Fibroblast of skin of left quadriceps (primary cell): ENCODE data around the gene ZBTB25.

ENCODE experiments used
- DNase-seq, 2 experiments: peaks; one replicate each; pipeline ENCODE4 v3.0.0-alpha.2; 2013; ENCODE audit warnings: low read depth in 2 of 2

ZBTB25 gene

DNA sequence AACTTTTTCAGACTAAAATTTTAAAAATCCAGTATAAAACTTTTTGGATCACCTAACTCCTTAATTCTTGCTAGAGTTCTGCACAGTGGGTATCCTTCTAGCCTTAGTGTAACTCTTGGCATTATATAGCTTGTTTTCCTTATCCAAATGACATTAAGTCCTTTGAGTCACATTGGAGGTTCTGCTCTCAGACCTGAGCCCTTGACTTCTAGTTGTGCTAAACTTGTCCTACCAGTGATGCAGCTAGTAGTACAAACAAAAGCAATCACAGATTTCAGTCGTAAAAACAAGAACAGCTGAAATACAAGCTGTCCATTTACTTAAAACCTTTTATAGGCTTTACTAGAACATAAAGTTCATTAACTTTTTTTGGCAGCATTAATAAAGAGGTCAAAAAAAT is 11.4 kb upstream of the ZBTB25 start:
- DNase-seq: no peak

DNA sequence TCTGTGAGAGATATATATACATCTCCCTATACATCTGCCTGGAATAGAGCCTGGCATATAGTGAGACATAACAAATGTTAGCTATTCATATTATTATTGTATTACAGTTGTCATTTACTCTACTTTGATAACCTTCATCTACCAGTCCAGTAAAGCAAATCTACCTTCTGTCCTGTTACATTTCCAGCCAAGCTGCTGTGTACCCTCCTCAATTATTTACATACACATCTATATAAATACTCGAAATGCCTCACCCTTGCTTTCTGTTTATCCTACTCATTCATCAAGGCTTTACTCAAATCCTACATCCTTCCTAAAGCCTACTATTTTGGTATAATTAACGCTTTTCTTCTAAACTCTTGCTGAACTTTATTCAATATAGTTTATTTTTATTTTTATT is 9.6 kb upstream of the ZBTB25 start:
- no peak for DNase-seq

DNA sequence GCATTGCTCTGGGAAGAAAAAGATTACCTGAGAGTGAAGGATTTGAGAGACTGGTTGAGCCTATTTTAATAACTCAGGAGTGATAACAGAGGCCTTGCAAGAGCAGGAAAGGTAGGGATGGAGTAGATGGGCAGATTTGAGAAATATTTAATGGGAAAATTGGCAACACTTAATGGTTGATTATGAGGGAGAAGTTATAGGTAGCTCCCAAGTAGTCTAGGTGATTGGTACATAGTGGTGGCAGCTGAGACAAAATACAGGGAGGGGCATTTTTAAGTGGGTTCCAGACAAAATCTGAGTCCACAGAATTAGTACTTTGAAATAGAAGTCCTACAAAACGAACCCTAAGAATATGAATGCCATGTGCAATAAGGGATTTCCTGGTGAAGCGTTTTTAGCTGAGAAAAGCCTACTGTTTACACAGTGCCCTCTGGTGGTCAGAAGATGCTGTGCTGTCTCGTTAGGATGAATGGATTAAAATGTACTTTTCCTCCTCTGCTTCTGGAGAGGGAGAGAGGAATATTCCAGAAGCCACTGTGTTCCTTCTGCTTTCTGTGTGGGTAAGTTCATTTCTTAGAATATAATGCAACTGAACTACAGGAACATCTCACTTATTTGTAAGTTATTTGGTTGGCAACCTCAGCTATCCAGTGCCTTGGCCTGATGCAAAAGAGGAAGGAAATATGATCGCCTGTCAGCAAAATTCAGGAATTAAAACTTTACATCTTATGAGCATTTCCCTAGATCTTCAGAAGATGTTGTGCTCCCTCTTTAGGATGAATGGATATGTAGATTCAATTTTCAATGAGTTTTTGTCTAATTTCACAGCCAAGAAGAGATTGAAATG is 7.4 kb upstream of the ZBTB25 start:
- DNase-seq: peak in 1 of 2 experiments; percentile 35

DNA sequence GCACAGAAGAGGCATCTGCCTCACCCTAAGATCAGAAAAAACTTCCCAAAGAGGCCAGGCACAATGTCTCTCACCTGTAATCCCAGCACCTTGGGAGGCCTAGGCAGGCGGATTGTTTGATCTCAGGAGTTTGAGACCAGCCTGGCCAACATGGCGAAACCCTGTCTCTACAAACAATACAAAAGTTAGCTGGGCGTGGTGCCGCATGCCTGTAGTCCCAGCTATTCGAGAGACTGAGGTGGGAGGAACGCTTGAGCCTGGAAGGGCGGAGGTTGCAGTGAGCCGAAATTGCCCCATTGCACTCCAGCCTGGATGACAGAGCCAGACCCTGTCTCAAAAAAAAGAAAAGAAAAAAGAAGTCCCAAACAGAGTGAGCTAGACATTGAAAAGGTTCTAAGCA is 5.4 kb upstream of the ZBTB25 start:
- no peak for DNase-seq

DNA sequence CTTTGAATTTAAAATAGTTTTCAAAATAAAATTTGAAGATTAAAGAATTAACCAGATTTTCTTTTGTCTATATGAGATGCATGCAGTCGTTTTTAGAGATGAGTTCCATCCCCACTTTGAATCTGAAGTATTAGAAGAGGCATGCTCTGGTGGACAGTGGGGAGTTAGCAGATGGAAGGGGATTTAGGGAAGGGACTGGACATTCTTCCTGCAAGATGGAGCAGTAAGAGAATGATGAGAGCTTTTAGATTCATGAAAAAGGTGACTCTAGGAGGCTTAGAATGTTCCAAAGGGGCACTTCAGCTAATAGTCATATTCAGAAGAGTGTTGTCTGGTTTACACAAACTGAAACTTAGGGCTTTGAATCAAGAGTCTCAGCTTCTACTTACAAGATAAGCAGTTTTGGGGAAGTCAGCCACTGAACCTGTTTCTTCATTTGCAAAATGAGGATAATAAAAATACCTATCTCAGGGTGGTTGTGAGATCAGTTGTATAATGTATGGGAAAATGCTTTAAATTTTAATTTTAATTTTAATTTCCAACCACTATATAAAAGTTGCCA is 4.7 kb upstream of the ZBTB25 start:
- DNase-seq: no peak

DNA sequence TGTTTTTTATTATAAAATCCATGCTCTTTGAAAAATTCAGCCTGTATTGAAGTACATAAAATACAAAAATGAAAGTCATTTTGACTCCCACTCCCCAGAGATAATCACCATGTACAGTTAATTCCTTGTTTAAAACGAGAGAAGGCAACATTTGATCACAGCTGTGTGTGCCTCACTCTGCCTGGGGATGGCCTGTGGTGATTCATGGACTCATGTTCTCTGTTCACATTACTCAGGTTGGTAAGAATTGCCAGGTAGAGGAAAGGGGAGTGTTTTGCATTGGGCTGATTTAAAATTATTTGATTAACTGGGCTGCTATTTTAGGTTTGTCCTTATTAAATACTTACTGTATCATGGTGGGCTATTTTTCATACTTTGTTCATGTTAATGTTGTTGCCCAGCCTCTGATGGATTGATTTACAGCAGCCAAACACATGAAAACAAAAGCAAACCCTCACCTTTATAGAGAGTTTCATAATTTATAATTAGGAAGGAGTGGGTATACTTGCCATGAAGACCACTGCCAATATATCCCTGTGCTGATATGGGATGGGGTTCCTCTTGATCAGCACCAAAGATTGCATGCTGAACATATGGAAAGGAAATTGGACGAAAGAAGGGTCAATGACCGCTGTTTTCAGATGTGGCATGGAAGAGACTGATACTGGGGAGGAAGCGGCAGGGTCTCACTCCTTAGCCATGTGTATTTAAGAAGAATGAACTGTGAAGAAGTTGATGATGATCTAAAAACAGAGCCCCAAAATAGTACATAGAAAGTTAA is 3.9 kb upstream of the ZBTB25 start:
- no peak for DNase-seq

DNA sequence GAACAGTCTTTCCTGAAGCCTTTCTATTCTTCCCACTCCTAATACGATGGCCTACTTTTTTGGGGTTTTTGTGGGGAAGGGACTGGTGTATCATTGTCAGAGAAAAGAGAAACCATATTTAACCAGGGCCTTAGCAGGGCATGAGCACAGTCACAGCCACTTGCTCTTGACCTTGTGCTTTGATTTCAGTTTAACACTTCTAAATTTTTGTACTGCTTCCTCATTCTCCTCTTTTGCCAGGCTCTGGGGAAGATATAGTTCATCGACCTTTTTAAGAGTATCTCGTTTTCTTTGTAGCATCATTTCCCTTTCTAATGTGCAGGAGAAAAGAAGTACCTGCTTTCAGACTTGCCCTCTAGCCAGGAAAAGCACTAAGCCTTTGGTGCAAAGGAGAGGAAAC is 3.1 kb upstream of the ZBTB25 start:
- DNase-seq: no peak

DNA sequence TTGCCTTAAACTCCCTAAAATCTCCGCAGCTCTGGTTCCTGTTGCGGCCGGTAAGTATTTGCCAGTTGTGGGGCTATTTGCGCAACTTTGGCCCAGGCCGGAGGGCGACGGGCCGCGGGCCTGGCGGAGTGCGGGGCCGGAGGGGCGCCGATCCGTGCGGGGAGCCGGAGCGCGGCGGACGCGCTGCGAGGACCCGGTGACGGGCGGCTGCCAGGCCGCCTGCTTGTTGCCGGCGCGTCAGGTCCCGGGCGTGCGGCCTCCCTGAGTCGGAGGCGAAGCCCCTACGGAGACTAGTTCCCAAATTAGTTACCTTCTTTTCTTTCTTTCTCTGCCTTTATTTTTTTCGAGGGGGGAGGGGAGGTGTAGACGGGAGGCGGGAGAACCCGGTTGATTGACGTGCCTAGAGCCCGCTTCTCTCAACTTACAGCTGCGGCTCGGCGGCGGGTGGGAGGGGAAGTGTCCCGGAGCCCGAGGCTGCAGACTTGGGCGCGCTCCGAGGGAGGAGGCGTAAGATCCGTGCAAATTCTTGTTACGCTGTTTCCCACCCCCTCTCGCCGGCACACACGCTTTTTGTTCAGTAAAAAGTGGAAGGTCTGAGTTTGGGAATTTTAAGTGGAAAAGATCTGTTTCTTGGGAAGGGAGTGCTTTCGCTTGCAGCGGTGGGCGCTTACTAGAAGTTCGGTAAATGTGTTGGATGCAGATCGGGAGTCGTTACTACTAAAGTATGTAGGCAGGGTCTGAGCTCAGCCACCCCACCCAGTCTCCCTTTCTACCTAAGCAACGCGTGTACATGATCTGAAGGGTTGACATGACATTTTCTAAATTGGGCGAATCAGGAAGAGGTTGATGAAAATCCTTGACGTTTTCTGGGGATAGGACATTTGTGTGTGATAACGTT is 1.5 kb upstream of the ZBTB25 start:
- DNase-seq: peak; percentile 77

DNA sequence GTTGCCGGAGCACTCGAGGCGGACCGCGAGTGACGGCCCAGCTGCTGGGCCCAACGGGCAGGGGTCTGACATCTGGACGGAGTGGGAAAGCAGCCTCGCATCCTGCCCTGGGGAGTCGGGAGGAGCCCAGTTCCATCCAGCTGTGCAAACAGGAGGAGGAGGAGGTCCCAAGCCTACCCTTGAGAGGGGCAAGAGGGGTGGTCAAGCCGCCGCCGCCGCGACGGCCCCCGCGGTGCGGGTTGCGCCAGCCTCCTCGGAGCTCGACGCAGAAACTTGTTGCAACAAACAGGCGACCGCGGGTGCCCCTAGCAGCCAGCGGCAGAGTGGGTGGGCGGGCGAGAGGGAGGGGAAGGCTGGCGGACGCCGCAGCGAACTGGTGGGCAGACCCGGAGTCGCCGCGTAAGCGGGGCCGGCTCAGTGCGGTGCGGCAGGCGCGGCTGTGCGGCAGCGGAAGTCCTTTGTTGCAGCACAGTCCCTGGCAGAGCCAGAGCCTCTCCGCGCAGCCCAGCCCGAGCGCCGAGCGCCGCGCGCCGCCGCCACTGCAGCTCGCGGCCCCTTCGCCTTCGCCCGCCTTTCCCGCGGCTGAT is 765 bp upstream of the ZBTB25 start, which contains the start of gene ZBTB1:
Gene ZBTB1, plus strand, starts transcription at position 461 of the 587 bp plus-strand sequence. CDS start 16,735 bp downstream, outside the sequence.
- peak; percentile 69 for DNase-seq

DNA sequence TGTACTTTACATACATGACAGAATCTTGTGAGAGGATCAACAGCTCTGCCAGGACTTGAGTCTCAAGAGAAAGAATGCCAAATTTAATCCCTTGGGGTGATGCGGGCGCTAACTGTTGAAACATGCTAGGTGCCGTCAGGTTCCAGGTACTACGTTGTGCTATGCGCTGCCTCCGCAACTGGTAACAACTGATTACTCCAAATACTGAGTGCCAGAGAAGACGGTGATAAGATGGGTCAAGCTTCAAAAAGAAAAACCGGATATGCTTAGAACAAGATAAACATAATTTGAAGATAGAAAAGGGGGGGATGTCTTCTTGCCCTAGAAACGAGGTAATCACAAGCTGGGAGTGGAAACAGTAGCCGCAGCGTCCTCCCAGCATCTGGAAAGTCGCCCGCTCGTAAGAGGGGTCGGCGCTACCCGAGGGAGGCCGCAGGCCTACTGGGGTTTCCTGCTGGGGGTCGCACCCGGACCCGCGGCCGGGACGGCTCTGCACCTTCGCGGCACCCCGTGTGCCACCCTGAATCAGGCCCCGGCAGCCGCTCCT is 678 bp downstream of the ZBTB25 start:
- no peak for DNase-seq

DNA sequence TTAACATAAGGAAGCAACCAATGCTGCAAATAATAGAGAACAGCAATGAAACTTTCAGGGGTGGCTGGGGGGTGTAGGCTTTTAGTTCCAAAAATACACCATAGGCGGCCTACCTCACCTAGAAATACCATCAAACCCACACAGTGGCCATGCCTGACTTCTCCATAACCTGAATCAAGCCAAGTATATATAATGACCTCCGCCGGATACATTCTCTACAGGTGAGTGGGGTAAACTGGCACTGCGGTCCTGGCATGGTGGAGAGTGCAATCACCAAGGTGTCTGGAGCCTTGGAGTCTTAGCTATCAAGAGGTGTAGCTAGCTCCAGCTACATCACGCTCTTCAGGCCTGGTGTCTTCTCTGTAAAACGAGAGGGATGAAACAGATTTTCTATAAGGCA is 1.2 kb downstream of the ZBTB25 start:
- no peak for DNase-seq

DNA sequence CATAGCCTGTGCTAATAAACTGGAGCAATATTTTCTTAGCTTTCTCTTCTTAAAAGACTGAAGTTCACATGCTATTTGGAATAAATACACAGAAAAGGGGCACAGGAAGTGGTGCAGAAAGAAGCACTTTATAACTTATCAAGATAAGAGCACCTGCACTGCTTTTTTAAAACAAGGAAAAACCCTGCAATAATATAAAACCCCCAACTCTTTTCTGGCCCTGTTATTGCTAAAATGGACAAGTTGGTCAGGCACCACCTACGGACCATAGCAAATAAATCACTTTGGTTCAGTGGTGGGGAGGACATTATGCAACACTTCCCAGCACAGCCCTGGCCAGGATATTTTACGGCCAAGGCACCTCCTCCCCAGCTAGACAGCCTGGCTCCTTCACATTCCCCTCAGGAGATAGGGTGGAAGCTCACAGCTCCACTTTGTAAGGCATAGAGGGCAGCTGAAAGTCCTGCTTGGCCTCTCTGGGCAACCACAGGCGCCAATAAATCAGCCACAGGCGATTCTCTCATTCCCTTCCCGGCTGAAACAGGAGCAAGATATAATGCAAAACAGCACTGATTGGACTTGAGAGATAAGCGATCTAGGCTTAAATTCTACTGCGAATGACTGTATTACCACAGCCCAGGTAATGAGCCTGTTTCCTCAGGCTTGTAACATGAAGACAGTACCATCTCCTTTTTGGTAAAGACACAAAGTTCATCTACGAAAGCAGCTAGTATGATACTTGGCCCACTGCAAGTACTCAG is 2.0 kb downstream of the ZBTB25 start:
- DNase-seq: peak; percentile 18 to 37

DNA sequence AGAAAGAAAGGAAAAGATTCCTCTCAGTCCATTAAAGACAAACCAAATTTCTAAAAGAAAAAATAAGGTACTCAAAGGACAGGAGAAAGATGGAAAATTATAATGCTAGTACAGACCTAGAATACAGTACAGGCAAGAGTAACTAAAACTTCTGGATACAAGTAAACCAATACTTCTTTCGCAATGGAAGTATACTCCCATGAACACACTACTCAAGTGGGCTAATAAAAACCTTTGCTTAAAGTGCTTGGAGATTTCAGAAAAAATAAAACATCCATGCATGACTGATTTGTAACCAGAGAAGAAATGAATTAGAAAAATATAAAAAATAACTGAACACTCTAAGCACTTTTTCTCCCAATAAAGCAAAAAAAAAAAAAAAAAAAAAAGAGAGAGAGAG is 3.5 kb downstream of the ZBTB25 start:
- no peak for DNase-seq

DNA sequence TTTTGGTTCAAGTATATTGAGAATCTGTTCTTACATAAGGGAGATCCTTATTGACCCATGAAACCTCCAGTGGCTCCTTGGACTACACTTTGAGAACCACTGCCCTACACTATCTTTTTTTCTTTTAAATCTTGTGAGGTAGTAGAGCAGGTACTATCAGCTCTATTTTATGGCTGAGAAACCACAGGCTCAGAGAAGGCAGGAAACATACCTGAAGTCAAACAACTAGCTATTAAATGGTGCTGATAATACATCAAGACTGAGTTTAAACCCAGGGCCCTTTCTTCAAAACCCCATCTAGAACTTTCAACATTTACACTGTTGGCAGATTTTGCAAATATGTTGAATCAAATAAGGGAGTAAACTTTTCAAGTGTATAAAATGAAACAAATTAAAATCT is 6.9 kb downstream of the ZBTB25 start:
- no peak for DNase-seq

DNA sequence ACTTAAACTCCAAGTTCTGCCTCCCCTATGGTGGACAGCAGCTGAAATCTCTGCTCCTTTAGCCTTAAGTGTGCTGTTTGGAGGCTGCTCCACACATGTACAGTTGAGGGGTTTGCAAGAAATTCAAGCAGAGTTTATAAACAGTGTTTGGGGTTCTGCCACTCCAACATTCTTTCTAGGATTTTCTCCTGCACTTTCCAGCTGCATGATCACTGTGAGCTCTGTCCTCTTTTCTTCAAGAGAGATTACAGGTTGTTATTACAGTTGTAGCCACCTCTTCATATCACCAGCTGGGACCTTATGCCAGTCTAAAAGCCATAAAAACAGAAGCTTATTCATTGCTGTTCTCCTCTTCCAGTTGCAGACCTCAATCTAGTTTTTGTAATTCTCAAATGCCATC is 8.4 kb downstream of the ZBTB25 start:
- no peak for DNase-seq

DNA sequence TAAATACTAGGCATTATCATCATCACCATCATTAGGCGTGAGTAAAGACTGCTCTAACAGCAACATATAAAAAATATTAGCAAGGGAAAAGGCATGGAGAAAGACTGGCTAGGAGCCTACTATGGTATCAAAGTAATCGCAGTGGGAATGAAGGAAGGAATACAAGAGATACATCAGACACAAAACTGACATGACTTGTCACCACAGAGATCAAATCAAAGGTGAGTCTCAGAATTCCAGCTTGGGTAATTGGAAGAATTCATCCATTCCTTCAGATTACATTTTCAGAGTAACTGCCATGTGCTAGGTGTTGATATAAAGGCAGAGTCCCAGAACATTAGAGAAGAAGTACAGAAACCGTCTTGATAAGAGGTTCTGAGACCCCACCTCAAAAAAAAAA is 10.2 kb downstream of the ZBTB25 start:
- DNase-seq: no peak

DNA sequence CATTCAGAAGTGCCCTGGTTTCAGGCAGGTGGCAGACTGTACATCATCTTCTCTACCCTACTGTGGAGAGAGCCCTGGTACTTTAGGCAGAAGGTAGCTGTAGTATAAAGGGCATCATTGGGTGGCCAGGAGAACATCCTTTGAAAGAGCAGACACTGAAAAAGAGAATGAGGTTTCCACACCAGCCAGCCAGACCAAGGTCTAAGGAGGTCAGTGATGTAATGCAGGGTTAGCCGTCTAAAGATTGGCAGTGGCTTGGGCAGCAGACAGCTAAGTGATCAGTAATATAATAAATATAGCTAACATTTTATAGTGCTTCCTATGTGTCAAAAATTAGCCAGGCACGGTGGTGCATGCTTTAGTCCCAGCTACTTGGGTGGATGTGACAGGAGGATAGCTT is 12.0 kb downstream of the ZBTB25 start:
- no peak for DNase-seq

DNA sequence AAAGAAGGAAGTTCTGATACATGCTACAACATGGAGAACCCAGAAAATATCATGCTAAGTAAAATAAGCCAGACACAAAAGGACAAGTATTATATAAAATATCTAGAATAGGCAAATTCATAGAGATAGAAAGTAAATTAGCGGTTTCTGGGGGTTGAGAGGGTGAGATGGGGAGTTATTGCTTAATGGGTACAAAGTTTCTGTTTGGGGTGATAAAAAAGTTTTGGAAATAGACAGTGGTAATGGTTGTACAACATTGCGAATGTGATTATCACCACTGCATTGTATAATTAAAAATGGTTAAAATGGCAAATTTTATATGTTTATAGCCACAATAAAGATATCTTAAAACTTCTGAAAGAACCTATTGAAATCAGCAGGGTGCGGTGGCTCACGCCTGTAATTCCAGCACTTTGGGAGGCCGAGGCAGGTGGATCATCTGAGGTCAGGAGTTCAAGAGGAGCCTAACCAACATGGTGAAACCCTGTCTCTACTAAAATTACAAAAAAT is 15.0 kb downstream of the ZBTB25 start:
- DNase-seq: no peak

DNA sequence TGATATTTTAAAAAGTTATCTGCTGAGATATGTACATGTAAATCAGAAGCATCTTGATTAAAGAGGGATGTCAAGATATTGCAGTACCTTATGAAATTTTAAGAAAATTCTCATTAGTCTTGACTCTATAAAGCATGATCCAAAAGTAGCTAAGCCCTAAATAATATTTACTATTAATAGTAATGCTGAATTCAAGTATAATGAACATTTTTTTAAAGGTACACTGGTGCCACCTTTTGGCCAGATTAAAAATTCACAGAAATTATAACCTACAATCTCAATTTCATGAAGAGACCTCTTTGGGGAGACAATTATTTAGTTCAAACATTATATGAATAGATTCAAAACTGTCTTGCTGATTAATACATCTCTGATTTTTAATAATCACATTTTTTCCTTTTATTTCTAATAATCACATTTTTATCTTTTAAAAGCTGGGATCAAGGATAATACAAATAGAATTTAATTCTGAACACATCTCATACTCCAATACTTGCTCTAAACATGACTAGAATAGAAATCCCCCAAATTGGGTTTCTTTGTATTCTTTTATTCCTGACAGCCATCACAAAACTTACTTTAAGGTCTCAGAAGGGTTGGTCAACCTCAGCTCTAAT is 24.9 kb downstream of the ZBTB25 start:
- no peak for DNase-seq

DNA sequence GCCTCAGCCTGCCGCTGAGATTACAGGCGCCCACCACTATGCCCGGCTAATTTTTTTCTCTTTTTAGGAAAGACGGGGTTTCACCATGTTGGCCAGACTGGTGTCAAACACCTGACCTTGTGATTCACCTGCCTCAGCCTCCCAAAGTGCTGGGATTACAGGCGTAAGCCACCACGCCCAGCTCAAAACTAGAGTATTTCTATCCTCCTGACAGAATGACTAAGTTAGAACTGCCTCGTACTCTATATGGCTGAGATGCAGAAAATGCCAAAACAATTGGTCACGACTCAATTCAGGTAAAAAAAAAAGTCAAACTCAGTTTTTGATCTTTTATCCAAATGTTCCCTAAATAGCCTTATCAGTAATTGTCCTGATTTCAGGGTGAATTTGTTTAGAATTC is 27.2 kb downstream of the ZBTB25 start:
- no peak for DNase-seq
